H1 (cell line): ENCODE data around the gene GDNF. TPM values are rescaled to one million over a fixed set of nuclear protein-coding genes. Genes with fewer than 3 reads are reported as not detected.

Experiments used
- CHD7 ChIP-seq: fragments of 300-600 bp; sonication (generic); IDR thresholded peaks from 2 replicates; pipeline ENCODE4 v1.7.1; 2012; ENCODE audit warnings: low read length, moderate library complexity, mild to moderate bottlenecking, inconsistent platforms; ENCODE audit not compliant: insufficient replicate concordance
- GABPA ChIP-seq: IDR thresholded peaks from 2 replicates; pipeline ENCODE4 v1.6.1; 2011; ENCODE audit warnings: mild to moderate bottlenecking, low read length, moderate library complexity, borderline replicate concordance; ENCODE audit not compliant: insufficient read depth
- GTF2F1 ChIP-seq: IDR thresholded peaks from 2 replicates; pipeline ENCODE4 v1.6.1; 2012; ENCODE audit warnings: low read depth, low read length, improper control_type of control experiment, borderline replicate concordance
- POLR2AphosphoS5 ChIP-seq: IDR thresholded peaks from 2 replicates; pipeline ENCODE4 v1.6.1; 2011; ENCODE audit warnings: low read depth, low read length
- RAD21 ChIP-seq, 2 experiments: IDR thresholded peaks in 1 of 2; conservative IDR thresholded peaks in 1 of 2; 2 replicates each; pipeline ENCODE4 v1.6.1; 2011; ENCODE audit warnings: low read depth in 2 of 2, low read length in 2 of 2, improper control_type of control experiment in 1 of 2, inconsistent platforms in 1 of 2, mild to moderate bottlenecking in 1 of 2, moderate library complexity in 1 of 2
- RNF2 ChIP-seq: fragments of 200-900, 300-1000 bp; sonication (generic); IDR thresholded peaks from 2 replicates; pipeline ENCODE4 v1.7.1; 2016; ENCODE audit warnings: borderline replicate concordance, low read depth, mild to moderate bottlenecking, antibody characterized with exemption, low read length; ENCODE audit not compliant: poor library complexity, severe bottlenecking; ENCODE audit errors: missing control alignments
- SAP30 ChIP-seq: fragments of 300-600 bp; sonication (generic); IDR thresholded peaks from 2 replicates; pipeline ENCODE4 v1.7.1; 2012; ENCODE audit warnings: low read length, moderate library complexity, mild to moderate bottlenecking, inconsistent platforms; ENCODE audit not compliant: insufficient read depth, insufficient replicate concordance
- polyA plus RNA-seq, 7 experiments: library from polyadenylated mRNA; depleted of rRNA in 3 of 7; stranded (reverse) in 5 of 7; unstranded in 2 of 7; fragments of >200 nt in 5 of 7; fragments of 200-250 nt in 2 of 7; gene quantifications; 1 replicate in 5 of 7; 2 replicates in 1 of 7; 4 replicates in 1 of 7; pipeline versions ENCODE4 v1.2.1 to v1.2.3, GENCODE V29; 2011 to 2013; ENCODE audit warnings: missing spikeins in 2 of 7, mixed read lengths in 2 of 7
- total RNA-seq: library from RNA; stranded (reverse); fragmentation: NEBNext Ultra II Directional; extraction: Animal tissue kit (Norgen Biotek cat#: 25700); gene quantifications from 2 replicates; pipeline ENCODE4 v1.2.1, GENCODE V29; 2021
- TF ChIP-seq, protein P1 (sequence below): IDR thresholded peaks from 2 replicates; pipeline ENCODE4 v1.6.1; 2011; ENCODE audit warnings: low read depth, mild to moderate bottlenecking, low read length; ENCODE audit not compliant: insufficient read depth

GDNF gene
- total and polyA plus RNA-seq, 2 of the 8 experiments (the other 6 are each of a cell fraction or from before 2014, with no cell fraction given): 0.15 to 2.0 TPM

GRCh38 chr5:37836592-37837413 is 3.0 kb downstream of the GDNF start (continued):
- TF ChIP-seq CHD7: no peak
- TF ChIP-seq SAP30: no peak
- TF ChIP-seq, protein P1, sequence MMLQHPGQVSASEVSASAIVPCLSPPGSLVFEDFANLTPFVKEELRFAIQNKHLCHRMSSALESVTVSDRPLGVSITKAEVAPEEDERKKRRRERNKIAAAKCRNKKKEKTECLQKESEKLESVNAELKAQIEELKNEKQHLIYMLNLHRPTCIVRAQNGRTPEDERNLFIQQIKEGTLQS: no peak
- no peak for TF ChIP-seq GTF2F1
- no peak for TF ChIP-seq GABPA
- no peak for TF ChIP-seq POLR2AphosphoS5
- no peak for TF ChIP-seq RAD21 (IDR thresholded peaks at IDR 0.05 in 1 of 2, conservative IDR thresholded peaks at IDR 0.05 in 1 of 2; ENCODE audit: low read depth in 2 of 2, low read length in 2 of 2)
- TF ChIP-seq RNF2: peak; percentile 11
